A673 (cell line): ENCODE data around the gene ENAH. TPM values are rescaled to one million over a fixed set of nuclear protein-coding genes. Genes with fewer than 3 reads are reported as not detected.

ENCODE experiments used
- BruUV-seq: library from RNA; stranded (reverse); fragments of 400-500 nt; replicated peaks from 2 replicates; lab custom pipeline; 2021; lab: Mats Ljungman, UMichigan
- CTCF ChIA-PET: fragments of 300-600 bp; sonication (Branson Sonifier 250); formaldehyde crosslinking; loops from one replicate; lab custom pipeline; 2022; ENCODE audit warnings: antibody characterized with exemption; lab: Charles Lee
- POLR2A ChIA-PET: fragments of 300-600 bp; sonication (Branson Sonifier 250); formaldehyde crosslinking; loops from one replicate; lab custom pipeline; 2022; ENCODE audit warnings: antibody characterized with exemption; ENCODE audit not compliant: low non-redundant PET; lab: Charles Lee
- DNase-seq: peaks from one replicate; pipeline ENCODE4 v3.0.0-alpha.2; 2015; ENCODE audit warnings: low spot score
- H3K27ac ChIP-seq: fragments of 200-600 bp; sonication (generic); 2 replicates; pipeline ENCODE4 v1.5.1; 2016; ENCODE audit warnings: mixed run types, low read depth, mild to moderate bottlenecking, mixed read lengths, antibody characterized with exemption, low read length; ENCODE audit not compliant: poor library complexity, severe bottlenecking
- H3K27me3 ChIP-seq: fragments of 200-600 bp; sonication (generic); replicated peaks from 2 replicates; pipeline ENCODE4 v1.6.1; 2017; ENCODE audit warnings: mixed run types, low read depth, mild to moderate bottlenecking, mixed read lengths, antibody characterized with exemption, low read length; ENCODE audit not compliant: insufficient read depth, poor library complexity
- H3K36me3 ChIP-seq: fragments of 200-600 bp; sonication (generic); 2 replicates; pipeline ENCODE4 v1.6.1; 2016; ENCODE audit warnings: mixed run types, mild to moderate bottlenecking, mixed read lengths, antibody characterized with exemption, low read length; ENCODE audit not compliant: insufficient read depth, poor library complexity, severe bottlenecking
- H3K4me1 ChIP-seq: fragments of 200-600 bp; sonication (generic); 2 replicates; pipeline ENCODE4 v1.6.1; 2017; ENCODE audit warnings: mixed run types, mild to moderate bottlenecking, mixed read lengths, antibody characterized with exemption, low read length; ENCODE audit not compliant: insufficient read depth, poor library complexity, severe bottlenecking
- H3K4me3 ChIP-seq: fragments of 200-600 bp; sonication (generic); 2 replicates; pipeline ENCODE4 v1.5.1; 2016; ENCODE audit warnings: low read depth, mixed run types, mild to moderate bottlenecking, mixed read lengths, low read length; ENCODE audit not compliant: poor library complexity, severe bottlenecking
- H3K9me3 ChIP-seq: fragments of 200-600 bp; sonication (generic); 2 replicates; pipeline ENCODE4 v1.6.1; 2016; ENCODE audit warnings: mixed run types, low read depth, mild to moderate bottlenecking, mixed read lengths, antibody characterized with exemption, low read length; ENCODE audit not compliant: poor library complexity, severe bottlenecking
- CTCF ChIP-seq: fragments of 300-800, 200-600 bp; sonication (generic); conservative IDR thresholded peaks from 2 replicates; pipeline ENCODE4 v1.5.1; 2017; ENCODE audit warnings: low read depth, mild to moderate bottlenecking, antibody characterized with exemption, low read length, moderate library complexity, mixed read lengths
- EZH2 ChIP-seq: fragments of 200-600 bp; sonication (generic); IDR thresholded peaks from 2 replicates; pipeline ENCODE4 v1.6.1; 2017; ENCODE audit warnings: borderline replicate concordance, low read depth, mild to moderate bottlenecking, mixed read lengths, antibody characterized with exemption, low read length; ENCODE audit not compliant: poor library complexity, severe bottlenecking
- intact Hi-C: fragments of 100-400 bp; cut with micrococcal nuclease; formaldehyde crosslinking; loops from one replicate; pipeline ENCODE4 v1.10.0; 2022; ENCODE audit not compliant: unreplicated experiment
- total RNA-seq: library from RNA; stranded (reverse); gene quantifications from 2 replicates; pipeline ENCODE4 v1.2.3, GENCODE V29; 2021

The ENAH gene
- total RNA-seq, 1 experiment from 2014 or later: 186 TPM

DNA sequence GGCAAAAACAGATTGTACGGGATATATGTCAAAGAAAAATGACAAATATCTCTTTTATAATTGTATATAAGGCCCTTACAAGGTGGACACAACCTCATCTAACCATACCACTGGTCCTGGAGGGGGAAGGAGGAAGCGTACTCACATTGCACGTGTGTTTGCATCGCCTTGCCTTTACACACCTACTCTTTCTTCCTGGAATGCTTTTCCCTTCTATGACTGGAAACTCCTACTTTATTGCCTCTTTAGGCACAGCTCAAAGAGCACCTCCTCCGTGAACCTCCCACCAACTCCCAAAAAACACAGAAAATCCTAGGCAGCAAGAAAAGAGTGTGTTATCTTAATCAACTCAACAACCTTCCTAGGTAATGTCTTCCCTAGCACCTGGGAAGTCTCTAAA is 125.3 kb downstream of the ENAH start:
- H3K9me3 ChIP-seq: no peaks in the 10 kb centered on the region
- no peak overlapping the region for H3K4me3 ChIP-seq
- intact Hi-C loops: no loop called here
- no peak for DNase-seq
- TF ChIP-seq EZH2: no peak
- TF ChIP-seq CTCF: no peak
- H3K27ac ChIP-seq: no peak overlapping the region
- CTCF ChIA-PET: no interaction called here
- no peaks in the 10 kb centered on the region for H3K27me3 ChIP-seq
- H3K36me3 ChIP-seq: peaks cover 5% of the 10 kb centered on the region
- peaks cover 45% of the 10 kb centered on the region for H3K4me1 ChIP-seq
- POLR2A ChIA-PET: no interaction called here
- BruUV-seq: no TSS peak

DNA sequence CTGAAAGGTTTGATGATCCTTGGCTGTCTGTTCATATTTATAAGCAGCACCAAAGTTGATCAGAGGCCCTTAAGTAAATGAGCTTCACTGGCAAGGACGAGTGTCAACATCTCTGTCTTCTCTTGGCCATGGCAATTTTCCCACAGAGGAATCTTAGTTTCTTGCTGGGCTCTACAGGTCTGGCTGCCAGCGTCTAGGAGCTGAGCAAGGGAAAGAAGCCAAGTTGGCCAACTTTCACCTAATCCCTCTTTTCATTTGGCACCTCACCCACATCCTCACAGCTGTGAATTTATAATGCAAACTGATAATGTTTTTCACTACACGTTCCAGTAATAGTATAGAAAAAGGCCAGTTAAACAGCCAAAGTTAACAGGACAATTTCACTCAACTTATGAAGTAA is 126.0 kb downstream of the ENAH start:
- H3K27ac ChIP-seq: no peak overlapping the region
- POLR2A ChIA-PET: no interaction called here
- H3K9me3 ChIP-seq: no peaks in the 10 kb centered on the region
- peaks cover 5% of the 10 kb centered on the region for H3K36me3 ChIP-seq
- H3K4me1 ChIP-seq: peaks cover 38% of the 10 kb centered on the region
- no peak overlapping the region for H3K4me3 ChIP-seq
- CTCF ChIA-PET: no interaction called here
- no peaks in the 10 kb centered on the region for H3K27me3 ChIP-seq
- BruUV-seq: no TSS peak
- intact Hi-C loops: no loop called here
- TF ChIP-seq EZH2 (no peak), CTCF (no peak)
- DNase-seq: peak; percentile 63

GRCh38 chr1:225525377-225525776 is 127.5 kb downstream of the ENAH start:
- no peaks in the 10 kb centered on the region for H3K9me3 ChIP-seq
- no peak overlapping the region for H3K27ac ChIP-seq
- no peak for DNase-seq
- H3K27me3 ChIP-seq: no peaks in the 10 kb centered on the region
- BruUV-seq: no TSS peak
- intact Hi-C loops: no loop called here
- no peak for TF ChIP-seq CTCF
- H3K36me3 ChIP-seq: peaks cover 2% of the 10 kb centered on the region
- H3K4me1 ChIP-seq: peaks cover 29% of the 10 kb centered on the region
- ChIA-PET CTCF (no interaction called here), POLR2A (interaction anchor here (0.7 kb wide), 1 partner anchor 252 kb away, joined by 4 read pairs; no protein-coding TSS in a partner anchor)
- no peak overlapping the region for H3K4me3 ChIP-seq
